Activated CD4-positive, alpha-beta T cell treated with anti-CD3 and anti-CD28 coated beads, Interleukin-2, amount 50 U/mL, for 16 hours (primary cell): ENCODE data around the gene SNORC.
A peak's percentile ranks its signal among the peaks of the same experiment; 100 is the strongest.
"Not testable (repeated sequence)": the region's sequence is repeated elsewhere in the genome, so short reads cannot be mapped to it uniquely, and the experiment has no call there.

Experiments used
- DNase-seq: peaks from one replicate; pipeline ENCODE4 v3.0.0-alpha.2; 2020

The SNORC gene

GRCh38 chr2:232870018-232870765, at the start of gene SNORC:
Gene SNORC, plus strand, starts transcription at chr2:232870264. Its CDS starts 78 bp downstream, at chr2:232870342.
- no peak for DNase-seq

GRCh38 chr2:232829988-232830387, 40.1 kb upstream of the SNORC start:
- no peak for DNase-seq

DNA sequence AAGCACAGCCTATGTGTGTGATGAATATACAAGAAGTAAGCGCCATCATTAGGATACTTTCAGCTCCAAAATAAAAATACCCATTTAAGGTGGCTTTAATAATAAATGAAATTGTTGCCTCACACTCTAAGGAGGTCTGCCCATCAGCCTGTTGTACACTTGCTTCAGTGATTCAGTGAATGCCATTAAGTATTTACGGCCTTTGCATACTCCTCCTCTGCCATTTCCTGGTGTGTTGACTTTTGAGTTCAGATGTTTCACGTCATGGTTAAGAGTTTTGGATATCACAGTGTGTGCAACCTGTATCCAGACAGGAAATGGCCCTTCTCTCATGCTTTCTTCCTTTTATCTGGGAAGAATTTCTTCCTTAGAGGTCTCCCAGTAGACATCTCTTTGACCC, 38.6 kb upstream of the SNORC start:
- no peak for DNase-seq

GRCh38 chr2:232833830-232834229, 36.2 kb upstream of the SNORC start:
- no peak for DNase-seq

DNA sequence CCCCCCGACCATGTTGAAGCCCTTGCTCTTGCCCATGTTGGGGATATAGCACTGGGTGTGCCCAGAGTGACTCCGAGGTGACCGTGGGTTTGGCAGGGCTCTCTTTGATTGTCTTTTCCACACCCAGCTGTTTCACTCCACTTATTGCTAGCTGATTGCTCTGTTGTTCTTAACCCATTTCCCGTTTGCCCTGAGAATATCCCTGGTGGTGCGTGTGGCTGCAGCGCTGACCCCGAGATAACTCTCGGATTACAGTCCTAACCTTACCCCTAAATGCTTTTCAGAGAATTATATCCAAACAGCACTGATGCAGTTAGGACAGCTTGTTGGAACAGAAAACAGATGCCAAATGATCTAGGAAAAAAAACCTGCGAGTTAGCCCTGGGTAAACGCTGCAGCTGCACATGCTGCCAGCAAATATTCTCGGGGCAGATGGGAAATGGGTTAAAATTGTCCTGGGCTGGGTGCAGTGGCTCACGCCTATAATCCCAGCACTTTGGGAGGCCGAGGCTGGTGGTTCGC, 34.3 kb upstream of the SNORC start:
- DNase-seq = no peak

DNA sequence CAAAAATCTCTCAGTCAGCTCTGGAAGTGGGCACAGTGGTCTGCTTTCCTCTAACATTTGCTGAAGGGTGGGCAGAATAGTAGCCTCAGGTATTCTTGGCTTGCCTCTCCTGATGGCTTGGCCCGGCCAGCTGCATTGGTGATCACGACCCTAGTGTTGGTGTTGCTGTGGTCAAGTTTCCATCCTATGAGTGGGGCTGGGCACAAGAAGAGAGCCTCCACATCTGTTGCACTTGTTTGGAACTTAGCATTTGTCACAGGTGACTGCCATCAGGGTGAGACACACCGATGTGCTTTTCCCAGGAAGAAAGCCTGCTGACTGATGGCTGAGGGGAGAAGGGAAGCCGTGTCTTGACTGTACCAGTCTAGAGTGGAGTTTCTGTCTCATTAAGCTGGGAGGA, 33.1 kb upstream of the SNORC start:
- no peak for DNase-seq

DNA sequence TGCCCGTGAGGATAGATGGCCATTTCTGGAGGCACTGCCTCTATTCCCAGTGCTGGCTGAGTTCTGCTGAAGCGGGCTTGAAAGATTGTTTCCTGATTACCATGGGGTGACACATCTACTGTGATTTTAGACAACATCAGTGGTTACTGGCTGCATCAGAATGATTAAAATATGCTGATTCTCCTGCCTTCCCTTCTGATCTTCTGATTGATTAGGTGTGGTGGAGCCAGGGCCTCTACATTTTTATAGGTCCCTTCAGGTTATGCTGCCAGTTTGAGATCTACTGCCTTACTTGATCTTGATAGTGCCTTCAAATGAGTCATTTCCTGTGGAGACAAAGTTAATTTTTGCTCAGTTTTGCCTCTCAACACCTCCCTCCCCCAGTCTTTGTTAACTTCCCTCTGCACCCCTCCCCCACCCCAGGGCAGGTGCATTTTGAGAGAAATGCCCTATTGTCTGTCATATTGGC, 31.6 kb upstream of the SNORC start:
- peak; percentile 87 for DNase-seq

- no peak for DNase-seq
Observed at GRCh38 chr2:232839411-232840079, 30.5 kb upstream of the SNORC start.

DNA sequence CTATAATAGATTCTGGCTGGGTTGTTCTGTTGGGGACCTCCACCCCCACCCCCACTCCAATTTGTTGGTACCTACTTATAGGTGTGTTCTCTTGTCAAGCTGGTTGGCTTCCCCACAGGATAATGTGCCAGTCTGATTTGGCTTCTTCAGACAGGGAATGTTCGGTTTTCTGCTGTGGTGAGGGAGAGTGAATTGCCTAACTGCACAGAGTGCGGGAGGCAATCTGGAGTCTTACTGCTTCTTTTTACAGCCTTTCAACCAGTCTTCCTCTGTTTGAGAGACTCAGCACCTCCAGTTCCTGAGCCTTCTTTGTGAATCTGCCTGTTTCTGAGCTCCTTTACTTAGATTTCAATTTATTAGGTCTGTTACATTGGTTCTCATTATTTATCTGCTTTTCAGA, 27.4 kb upstream of the SNORC start:
- no peak for DNase-seq

DNA sequence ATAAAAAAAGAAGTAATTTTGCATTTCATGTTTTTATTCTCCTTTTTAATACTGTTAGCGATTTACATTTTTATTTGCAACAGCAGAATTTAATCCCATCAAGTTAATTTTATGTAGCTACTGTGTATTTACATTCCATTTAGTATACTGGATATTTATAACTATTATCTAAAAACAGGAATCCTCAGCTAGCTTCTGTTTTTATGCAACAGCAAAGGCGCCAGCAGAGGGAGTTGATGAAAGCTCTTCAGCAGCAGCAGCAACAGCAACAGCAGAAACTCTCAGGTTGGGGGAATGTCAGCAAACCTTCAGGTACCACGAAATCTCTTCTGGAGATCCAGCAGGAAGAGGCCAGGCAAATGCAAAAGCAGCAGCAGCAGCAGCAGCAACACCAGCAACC, 26.2 kb upstream of the SNORC start:
- no peak for DNase-seq

DNA sequence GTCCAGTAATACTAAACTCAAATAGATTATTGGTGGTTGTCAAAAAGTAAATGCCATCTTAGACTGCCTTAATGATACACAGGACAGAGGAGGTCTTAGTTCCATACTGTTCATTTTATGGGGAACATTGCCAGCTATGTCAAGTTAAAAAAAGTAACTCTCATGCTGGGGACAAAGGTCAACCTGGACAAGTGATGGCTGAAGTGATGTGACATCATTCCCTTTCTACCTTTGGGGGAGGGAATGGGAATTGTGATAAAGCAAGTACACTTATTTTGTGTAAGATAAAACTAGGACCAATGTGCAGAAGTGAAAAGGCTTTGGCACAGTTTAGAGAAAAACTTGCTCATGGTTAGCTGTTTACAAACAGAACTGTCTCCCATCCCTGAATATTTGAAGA, 24.0 kb upstream of the SNORC start:
- no peak for DNase-seq

- no peak for DNase-seq
Observed at GRCh38 chr2:232850039-232850438, 20.0 kb upstream of the SNORC start.

DNA sequence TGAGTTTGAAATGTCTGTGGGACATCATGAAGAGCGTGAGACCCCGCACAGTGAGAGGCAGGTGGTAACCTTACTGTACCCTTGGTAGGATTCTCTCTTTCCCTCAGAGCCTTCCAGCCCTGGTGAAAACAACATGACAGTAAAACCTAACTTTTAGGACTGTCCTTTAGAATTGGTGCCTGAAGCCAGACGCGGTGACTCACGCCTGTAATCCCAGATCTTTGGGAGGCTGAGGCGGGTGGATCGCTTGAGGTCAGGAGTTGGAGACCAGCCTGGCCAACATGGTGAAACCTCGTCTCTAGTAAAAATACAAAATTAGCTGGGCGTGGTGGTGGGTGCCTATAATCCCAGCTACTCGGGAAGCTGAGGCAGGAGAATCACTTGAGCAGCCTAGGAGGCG, 18.0 kb upstream of the SNORC start:
- DNase-seq = not testable (repeated sequence)

DNA sequence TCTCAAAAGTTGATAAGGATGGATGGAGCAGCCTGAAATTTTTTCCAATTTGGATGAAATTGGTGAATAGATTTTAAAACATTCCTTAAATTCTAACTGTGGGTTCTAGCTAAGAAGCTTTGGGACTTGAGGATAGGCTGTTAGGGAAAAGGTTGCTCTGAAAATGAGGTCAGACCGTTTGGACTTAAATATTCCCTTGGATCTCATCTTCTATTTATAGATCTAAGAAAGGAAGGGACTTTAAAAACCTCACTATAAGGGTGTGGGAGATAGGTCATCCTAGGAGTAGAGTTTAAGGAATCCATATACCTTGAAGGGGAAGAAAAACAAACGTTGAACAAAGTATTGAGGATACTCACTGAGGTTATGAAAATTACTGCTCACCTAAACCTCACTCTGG, 17.4 kb upstream of the SNORC start:
- no peak for DNase-seq

- DNase-seq = no peak
Observed at GRCh38 chr2:232854082-232854481, 16.0 kb upstream of the SNORC start.

DNA sequence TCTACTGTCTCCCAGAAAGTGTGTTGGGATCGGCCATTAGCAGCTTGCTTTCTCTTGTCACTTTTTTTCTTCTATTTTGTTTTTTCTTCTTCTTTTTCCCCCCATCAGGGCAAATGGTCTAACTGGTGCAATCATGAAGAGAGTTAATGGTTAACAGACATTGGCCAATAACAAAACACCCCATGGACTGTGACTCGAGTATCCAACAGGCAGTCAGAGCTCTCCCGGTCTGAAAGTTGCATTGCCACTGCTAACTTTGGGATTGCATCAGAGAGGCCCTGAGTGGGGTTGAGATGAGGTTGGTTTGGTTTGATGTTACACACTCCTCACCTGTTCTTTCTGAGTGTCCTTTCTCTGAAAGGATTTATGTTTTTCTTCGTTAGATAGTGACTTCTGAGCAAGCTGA, 12.9 kb upstream of the SNORC start:
- no peak for DNase-seq

DNA sequence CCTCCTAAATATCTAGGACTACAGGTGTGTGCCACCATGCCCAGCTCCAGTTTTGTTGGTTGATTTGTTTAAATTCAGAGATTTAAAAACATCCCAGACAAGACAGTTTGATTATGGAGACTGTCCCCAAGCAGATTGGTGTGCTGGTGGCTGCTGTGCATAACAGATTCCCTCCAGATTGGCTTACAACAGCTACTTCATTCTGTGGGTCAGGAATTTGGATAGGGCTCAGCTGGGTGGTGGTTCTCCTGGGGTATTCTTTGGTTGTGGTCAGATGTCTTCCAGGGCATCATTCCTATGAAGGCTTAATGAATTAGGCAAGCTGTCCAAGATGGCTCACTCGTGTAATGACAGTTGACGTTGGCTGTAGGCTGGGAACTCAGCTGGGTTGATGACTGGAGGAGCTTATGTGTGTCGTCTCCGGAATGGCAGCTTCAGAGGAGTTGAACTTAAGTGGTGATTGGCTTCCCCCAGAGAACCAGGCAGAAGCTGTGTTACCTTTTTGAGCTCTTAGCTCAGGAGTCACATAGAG, 10.6 kb upstream of the SNORC start:
- no peak for DNase-seq

GRCh38 chr2:232860593-232861241, 9.3 kb upstream of the SNORC start:
- DNase-seq = no peak

- no peak for DNase-seq
Observed at GRCh38 chr2:232861353-232861752, 8.7 kb upstream of the SNORC start.

DNA sequence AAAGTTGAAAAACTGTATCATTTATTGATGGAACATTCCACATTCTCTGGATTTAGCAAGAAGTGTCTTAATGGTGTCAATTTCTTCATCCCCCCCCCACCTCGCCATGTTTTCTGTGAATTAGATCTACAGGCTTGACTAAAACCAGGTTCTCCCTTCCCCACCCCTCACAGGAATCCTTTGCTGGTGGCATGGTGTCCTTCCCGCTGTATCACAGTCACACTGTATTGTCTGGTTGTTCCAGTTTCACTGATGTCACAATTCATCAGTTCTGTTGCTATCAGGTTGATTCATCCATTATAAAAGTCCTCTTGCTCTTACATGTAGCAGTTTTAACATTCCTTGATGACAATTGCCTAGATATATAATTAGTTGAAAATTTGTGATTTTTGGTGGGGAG, 6.1 kb upstream of the SNORC start:
- no peak for DNase-seq

- DNase-seq = no peak
Observed at GRCh38 chr2:232865165-232865564, 4.9 kb upstream of the SNORC start.

DNA sequence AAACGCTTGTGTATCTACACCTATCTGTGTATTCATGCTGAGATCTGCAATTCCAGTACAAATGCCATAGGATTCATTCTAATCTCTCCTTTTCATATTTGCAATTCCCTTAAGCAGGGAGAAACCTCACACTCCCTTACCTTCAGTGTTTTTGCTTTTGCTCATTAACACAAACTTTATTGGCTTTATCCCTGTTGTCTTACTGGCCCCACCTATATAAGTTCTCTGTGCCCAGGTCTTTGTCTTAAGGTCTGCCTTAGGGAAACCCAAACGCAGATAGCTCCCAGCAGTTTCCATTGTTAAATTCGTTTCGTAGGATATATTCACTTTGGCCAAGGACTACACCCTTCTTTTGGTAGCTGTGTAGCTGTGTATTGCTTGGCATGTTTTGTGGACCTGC, 4.0 kb upstream of the SNORC start:
- DNase-seq = no peak
